NOMO-1 treated with dmso at 0.1 percent for 144 hours (cell line): ENCODE data around the gene CAT.
A peak's percentile ranks its signal among the peaks of the same experiment; 100 is the strongest.

ENCODE experiments used
- DNase-seq: peaks from one replicate; lab custom pipeline; 2025; ENCODE audit not compliant: unreplicated experiment; lab: John Stamatoyannopoulos, UW

The CAT gene

DNA sequence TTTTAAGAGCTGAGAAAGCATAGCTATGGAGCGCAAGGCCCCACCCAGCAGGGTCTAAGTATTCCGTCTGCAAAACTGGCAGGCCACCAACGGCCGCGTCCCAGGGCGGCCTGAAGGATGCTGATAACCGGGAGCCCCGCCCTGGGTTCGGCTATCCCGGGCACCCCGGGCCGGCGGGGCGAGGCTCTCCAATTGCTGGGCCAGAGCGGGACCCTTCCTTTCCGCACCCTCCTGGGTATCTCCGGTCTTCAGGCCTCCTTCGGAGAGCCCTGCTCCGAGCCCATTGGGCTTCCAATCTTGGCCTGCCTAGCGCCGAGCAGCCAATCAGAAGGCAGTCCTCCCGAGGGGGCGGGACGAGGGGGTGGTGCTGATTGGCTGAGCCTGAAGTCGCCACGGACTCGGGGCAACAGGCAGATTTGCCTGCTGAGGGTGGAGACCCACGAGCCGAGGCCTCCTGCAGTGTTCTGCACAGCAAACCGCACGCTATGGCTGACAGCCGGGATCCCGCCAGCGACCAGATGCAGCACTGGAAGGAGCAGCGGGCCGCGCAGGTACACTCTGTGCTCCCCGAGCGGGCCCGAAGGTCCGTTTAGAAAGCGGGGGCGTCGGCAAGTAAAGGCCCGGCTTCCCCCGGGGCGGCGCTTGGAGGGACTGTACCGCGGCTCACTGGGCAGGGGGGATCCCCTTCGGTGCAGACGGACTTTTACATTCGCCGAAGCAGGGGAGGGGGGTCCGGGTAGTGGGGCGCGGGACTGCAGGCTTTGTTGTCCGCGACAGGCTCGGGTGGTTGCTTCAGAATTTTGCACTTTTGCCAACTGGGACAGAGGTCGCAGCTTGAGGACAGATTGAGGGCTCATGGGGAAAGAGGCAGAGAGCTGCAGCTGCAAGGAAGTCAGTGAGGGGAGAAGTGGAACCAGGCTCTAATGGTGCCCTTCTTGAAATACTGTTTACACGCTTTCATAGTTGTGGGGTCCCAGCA lies at the start of gene CAT:
CAT (plus strand) TSS at position 406 of the 979 bp plus-strand sequence; CDS start at position 486, 80 bp downstream.
- peak; percentile 98 for DNase-seq

DNA sequence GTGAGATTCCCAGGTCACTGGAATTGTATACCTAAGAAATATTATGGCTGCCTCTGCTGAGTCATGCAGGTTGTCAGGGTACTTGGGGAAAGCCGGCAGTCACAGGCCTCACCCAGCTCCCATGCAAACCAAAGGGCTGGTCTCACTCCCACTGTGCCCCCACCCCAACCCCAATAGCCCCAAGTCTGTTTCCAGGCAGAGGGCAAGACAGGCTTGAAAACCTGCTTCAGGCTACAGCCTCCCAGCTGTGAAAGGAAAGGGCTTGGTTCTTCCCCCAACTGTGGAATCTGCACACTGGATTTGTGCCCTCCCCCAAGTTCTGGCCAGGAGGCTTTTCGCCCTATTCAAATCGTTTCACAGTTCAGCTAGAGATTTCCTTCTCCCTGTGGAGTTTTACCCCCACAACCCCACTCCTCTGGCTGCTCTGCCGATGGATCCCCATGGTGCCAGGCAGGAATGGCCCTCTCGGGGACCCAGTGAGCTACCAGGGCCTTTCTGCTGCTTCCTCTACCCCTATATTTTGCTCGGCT lies 43.9 kb upstream of the CAT start:
- DNase-seq, result no peak

DNA sequence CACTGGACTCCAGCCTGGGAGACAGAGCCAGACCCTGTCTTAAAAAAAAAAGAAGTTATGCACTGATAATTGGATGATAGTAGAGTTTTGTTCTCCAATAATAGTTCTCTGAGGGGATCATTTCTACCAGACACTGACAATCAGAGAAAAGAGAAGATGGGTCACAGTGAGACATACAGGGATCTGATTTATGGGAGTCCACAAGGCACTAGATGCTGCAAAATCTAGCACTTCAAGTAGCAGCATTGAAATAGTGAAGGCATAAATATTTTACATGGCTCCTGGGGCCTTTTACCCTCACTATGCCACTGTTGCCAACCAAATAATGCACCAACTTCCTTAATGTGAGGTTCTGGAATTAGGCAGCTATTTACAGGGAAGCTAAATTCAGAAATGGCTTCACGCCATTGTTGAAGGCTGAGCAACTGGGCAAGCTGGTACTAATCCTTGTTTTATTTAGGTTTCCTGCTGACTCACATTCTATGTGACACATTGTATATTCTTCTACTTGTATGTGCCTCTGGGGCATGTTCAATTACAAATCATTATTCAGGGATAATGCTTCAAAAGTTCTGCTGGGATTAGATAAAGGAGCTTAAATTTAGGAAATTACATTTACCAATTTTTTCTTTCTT lies 42.7 kb upstream of the CAT start:
- DNase-seq, result no peak

DNA sequence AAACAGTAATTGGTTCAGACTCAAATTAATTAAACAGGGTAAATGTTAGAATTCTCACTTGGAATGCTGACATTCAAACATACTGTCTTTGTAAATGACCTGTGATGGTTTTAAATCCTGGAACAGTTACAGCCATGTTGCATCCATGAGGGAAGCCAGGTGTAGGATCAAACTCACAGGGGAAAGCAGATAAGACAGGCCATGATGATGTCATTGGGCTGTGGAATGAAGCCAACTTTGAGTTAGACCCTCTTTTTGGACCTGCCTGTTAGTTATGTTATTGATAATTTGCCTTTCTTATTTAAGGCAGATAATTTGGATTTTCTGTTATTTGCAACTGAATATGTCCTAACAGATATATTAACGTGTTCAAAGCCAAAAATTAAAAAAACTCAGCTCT lies 41.6 kb upstream of the CAT start:
- no peak for DNase-seq

DNA sequence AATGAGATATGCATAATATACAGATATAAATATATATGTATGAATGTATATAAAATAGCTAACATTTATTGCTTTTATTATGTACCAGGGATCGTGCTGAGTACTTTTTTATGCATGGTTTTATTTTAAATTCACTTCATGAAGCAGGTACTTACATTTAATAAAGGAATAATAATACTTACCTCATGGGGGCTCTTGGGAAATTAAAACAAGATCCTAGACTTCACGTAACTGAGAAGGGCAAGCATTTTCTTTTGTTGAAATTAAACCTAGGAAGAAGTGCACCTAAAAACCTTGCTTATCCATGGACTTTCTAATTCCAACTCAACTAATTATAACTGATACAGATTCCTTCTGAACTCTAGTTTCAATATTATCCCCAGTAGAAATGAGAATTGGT lies 40.9 kb upstream of the CAT start:
- no peak for DNase-seq

DNA sequence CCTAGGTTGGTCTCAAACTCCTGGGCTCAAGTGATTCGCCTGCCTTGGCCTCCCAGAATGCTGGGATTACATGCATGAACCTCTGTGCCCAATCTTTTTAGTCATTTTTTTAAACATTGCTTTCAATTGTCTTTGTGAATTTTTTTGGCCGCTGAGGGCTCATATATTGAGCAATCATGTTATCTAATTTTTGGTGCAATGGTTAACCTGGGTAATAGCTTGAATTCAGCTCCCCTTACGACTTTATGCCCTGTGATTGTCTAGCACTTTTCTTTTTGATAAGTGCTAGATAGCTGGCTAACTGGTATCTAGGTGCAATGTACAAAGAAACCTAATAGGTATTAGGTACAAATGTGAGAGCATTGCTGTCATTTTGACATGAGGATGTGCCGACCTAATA lies 35.3 kb upstream of the CAT start:
- no peak for DNase-seq

DNA sequence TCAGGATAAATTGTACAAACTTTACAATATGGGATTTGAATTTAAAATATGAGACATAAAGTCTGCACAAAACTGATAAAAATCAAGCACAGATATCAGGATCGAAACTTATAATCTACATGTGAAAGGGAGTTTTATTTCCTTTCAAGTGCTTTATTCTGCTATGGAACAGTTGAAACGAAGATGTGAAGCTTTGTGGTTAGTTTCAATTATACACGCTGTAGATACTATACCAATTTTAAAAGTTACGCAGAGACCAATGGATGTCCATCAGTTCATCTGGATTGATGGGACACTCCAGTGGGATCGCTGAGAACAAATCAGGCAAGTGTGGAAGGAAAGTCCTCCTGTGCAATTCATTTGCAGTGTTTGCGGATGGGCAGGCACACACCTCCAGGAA lies 34.5 kb upstream of the CAT start:
- DNase-seq, result no peak

DNA sequence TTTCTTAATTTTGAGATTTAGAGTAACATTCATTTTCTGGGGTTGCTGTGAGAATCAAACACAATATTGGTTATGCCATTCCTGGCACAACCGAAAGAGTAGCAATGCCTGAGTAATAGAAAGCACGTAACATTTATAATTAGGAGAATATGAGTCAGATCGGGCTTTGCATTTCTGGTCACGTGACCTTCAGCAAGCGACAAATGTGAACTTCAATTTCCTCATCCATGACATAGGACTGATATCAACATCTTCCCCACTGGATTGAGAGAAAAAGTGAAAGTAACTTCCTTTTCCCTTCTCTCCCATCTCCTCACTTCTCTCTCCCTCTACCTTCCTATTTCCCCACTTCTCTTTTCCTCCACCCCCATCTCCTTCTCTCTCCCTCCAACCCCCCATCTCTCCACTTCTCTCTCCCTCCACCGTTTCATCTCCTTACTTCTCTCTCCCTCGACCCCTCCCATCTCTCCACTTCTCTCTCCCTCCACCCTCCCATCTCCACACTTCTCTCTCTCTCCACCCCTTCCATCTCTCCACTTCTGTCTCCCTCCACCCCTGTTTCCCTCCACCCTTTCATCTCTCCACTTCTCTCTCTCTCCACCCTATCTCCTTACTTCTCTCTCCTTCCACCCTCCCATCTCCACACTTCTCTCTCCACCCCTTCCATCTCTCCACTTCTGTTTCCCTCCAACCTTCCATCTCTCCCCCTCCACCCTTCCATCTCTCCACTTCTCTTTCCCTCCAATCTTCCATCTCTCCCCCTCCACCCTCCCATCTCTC lies 33.5 kb upstream of the CAT start:
- DNase-seq, result peak; percentile 79

DNA sequence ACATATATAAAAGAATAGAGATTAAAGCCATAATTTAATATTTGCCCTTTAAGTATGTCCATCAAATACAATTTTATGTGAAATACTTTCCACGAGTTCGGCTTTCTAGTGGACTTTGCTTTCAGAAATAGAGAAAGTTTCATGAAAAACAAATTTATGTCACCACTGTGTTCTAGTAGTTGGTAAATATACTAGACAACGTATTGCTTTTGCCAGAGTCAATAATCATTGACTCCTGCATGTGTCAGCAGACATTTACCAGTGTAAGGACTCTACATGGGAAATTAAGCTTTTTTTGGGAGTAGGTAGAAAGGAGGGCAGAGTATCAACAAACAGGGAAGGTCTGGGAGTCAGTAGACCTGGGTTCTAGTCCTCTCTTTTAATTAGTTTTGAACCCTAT lies 32.3 kb upstream of the CAT start:
- DNase-seq, result no peak

DNA sequence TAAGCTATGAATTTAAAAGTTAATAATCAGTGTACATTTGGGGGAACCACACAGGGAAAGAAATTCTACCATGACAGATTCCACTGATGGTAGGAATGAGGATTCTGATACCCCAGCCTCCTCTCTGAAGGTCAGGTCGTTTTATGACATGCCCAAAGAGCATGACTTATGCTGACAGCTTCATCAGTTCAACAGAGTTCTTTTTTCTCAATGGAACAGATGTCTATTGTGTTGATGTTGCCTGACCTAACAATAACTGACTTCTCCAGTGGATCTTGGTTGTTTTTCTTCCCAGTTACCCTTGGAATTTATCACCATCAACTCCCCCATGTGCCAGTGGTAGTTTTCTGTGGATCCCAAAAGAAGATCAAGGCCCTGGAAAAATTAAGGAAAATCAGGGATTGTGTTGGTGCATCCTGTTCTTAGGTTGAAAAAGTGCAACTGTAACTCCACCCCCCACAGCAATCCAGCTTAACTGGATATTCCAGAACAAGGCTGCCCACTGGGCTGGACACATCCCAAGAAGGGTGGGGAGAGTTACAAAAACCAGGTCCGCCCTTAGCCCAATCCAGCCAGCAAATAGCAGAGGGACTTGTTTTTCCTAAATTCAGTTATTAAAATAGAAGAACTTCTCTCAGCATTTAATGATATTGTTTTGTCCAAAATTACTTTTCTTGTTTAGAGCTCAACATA lies 31.5 kb upstream of the CAT start:
- DNase-seq, result no peak

DNA sequence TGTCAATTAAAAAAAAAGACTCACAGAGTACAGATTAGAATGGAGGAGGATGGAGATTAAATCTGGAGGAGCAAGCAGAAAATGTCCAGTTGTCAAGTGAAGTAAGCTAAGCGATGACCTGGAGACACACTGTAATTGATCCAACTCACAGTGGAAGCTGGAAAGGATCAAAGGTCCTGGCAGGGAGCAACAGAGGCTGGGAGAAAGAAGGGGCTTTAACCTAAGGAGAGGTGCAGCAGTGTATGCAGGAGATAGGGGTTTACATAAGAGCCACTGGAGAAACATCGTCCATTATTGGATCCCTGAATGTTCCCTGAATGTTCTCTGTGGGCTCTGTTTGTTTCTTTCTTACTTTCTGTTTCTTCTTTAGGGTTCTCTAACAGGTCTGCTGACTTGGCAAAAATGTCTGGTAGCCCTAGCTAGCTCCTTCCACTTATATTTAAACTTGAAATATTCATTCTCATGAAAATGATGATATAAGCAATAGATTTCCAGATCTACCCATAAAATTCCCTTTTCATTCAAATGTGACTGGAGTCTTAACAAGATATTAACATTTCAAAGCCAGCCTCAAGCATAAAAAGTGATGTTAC lies 30.1 kb upstream of the CAT start:
- DNase-seq, result no peak

DNA sequence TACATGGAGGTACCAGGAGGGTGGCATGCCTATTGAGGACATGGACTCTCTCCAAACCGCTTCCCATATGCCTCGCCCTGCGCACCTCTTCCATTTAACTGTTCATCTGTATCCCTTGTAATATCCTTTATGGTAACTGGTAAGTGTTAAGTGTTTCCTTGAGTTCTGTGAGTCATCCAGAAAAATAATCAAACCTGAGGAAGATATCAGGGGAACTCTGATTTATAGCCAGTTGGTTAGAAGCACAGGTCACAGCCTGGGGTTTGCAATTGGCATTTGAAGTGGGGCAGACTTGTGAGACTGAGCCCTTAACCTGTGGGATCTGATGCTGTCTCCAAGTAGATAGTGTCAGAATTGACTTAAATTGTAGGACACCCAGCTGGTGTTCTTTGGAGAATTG lies 27.6 kb upstream of the CAT start:
- no peak for DNase-seq

DNA sequence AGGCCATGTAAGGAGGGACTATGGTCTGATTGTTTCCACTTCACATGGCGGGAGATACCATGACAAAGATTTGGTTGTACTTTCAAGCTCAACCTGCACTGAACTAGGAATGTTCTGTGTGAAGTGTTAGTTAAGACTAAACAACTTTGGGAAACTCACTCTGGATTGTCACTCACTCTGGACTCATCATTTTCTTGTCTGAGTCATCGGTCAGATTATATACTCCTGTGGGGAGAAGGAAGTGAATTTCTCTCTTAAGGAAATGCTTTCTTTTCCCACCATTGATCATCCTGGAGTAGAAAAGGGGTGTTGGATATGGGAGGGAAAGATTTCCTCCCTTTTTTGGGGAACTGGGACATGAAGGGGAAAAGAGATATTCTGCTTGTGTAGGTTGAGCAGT lies 26.9 kb upstream of the CAT start:
- no peak for DNase-seq

DNA sequence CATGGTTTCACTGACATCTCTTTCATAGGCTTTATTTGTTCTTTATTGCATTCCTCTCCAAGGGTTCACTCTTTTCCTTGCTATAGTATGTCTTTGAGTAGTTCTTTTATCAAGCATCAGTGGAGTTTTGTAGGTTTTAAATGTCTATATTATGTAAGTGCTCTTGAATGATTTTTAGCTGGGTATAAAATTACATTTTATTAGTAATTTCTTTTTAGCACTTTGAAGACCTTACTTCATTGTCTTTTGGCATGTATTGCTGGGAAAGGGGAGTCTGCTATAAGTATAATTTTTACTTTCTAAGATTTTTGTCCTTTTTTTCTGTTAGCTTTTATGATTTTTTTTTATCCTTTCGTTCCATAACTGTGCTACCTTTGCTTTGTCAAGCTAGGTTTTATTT lies 25.5 kb upstream of the CAT start:
- DNase-seq, result no peak

DNA sequence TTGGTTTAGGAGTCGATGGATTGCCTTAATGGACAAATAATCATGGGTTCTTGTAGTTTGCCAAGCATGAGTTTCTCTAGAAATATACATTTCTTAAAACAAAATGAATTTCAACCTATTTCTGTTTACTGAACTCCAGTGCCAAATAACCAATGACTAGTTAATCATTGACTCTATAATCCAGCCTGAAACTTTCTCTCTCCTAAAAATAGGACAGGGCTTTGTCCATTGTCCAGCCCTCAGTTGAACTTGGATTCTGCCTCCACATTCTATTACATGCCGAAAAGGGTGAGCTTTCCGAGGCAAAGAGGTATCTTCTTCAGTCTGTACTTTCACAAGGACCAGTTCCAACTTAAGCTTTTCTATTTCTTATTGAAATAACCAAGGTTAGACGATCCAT lies 23.2 kb upstream of the CAT start:
- DNase-seq, result no peak

DNA sequence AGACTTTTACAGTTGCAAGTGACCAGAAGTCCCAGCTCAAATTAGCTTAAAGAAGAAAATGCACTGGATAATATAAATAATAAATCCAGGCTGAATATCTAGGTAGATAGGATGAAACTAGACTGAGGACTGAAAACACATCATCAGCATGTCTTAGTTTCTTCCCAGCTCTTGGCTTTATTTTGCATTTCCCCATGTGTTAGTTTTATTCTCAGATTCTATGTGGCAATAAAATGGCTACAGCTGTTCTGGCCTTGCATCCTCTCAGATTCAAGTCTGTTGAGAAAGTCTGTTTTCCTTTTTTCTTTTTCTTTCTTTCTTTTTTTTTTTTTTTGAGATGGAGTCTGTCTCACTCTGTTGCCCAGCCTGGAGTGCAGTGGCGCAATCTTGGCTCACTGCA lies 22.6 kb upstream of the CAT start:
- no peak for DNase-seq

DNA sequence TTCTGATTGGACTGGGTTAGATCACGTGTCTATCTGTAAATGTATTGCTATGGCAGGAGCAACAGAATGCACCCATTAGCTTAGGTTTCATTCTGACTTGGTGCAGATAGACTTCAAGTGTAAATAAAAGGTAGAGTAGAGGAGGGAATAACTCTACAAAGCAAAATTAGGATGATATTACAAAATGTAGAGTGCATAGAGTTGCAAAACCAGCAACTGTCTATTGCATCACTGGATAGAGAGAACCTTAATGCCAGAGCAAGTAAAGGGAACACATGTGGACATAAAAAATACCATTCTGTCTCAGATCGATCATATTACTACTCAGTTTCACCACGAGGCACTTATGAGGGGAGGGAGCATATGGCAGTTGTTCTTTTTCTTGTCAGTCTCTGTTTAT lies 22.0 kb upstream of the CAT start:
- DNase-seq, result peak; percentile 55

DNA sequence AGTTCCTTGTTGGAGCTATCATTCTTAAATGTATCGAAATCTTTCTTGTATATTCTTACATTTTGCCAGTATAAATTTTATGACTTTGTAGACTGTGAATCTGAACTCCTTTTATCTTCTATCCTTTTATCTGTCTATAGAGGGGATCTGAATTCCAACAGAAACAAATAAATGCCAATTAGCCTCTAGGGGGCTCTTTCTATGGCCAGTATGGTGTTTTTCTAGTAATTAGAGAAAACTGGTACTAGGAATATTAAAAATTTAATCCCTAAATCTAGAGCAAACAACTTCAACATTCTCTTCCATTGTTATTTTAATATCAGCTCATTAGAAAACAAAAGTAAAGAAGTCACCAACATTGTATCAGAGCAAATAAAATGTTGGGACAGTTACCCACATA lies 21.5 kb upstream of the CAT start:
- DNase-seq, result no peak

DNA sequence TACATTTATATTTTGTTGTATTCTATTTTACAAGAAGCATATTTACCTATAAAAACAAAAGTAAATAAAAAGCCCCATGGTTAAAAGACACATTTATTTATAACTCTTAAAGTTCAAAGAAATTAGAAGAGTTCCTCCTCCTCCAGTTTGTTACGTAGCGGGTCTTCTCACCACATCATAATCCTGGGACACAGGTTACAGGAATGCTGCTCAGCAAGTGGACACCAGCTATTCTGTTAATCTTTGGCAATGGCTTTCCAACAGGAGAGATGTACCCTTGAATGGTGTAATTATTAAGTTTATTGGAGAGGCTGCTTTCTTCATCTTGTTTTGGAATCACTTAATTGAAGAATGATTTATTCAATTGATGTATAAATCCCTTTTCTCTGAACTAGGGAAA lies 19.6 kb upstream of the CAT start:
- no peak for DNase-seq

DNA sequence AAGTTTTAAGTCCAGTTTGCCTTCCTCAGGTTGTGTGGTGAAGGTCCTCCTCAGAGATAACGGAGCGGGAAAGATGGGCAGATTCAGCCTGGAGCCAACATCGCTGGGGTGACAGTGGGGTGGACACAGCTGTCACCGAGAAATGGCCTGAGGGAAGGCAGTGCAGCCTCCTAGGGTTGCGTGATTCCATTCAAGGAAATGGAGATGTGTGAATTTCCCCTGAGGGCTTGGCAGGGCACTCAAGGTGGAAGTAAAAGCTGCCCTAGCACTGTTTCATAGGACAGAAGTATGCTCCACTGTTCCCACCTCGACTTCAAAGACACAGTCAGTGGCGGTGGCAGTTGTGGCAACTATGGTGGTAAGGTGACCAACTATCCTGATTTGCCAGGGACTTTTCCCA lies 15.4 kb upstream of the CAT start:
- no peak for DNase-seq
